ENCODE results near the gene NFIC. TPM values are rescaled to one million over a fixed set of nuclear protein-coding genes. Genes with fewer than 3 reads are reported as not detected.
"Not testable (repeated sequence)": the region's sequence is repeated elsewhere in the genome, so short reads cannot be mapped to it uniquely, and the experiment has no call there.

The NFIC gene
- total RNA-seq, 1 experiment from 2014 or later = 5.8 TPM

- in situ Hi-C loops (cut with HindIII; ENCODE audit: low pct_unique_long_range_greater_than_20kb, low sequenced_read_pairs) = no loop called here
- no peak for DNase-seq (ENCODE audit: low read depth, low spot score)
Observed at GRCh38 chr19:3381701-3382372, 15.5 kb downstream of the NFIC start.

- no peak for DNase-seq (ENCODE audit: low read depth, low spot score)
- in situ Hi-C loops (cut with HindIII; ENCODE audit: low pct_unique_long_range_greater_than_20kb, low sequenced_read_pairs) = no loop called here
Observed at GRCh38 chr19:3382460-3383100, 16.2 kb downstream of the NFIC start.

GRCh38 chr19:3383121-3383722 is 16.8 kb downstream of the NFIC start:
- DNase-seq (ENCODE audit: low read depth, low spot score) = no peak
- in situ Hi-C loops (cut with HindIII; ENCODE audit: low pct_unique_long_range_greater_than_20kb, low sequenced_read_pairs) = no loop called here

GRCh38 chr19:3386447-3387234 is 20.3 kb downstream of the NFIC start:
- DNase-seq (ENCODE audit: low read depth, low spot score) = no peak
- in situ Hi-C loops (cut with HindIII; ENCODE audit: low pct_unique_long_range_greater_than_20kb, low sequenced_read_pairs) = no loop called here

- in situ Hi-C loops (cut with HindIII; ENCODE audit: low pct_unique_long_range_greater_than_20kb, low sequenced_read_pairs) = no loop called here
- no peak for DNase-seq (ENCODE audit: low read depth, low spot score)
Observed at GRCh38 chr19:3387645-3388589, 21.5 kb downstream of the NFIC start.

- no peak for DNase-seq (ENCODE audit: low read depth, low spot score)
- in situ Hi-C loops (cut with HindIII; ENCODE audit: low pct_unique_long_range_greater_than_20kb, low sequenced_read_pairs) = no loop called here
Observed at GRCh38 chr19:3389446-3389778, 23.0 kb downstream of the NFIC start.

GRCh38 chr19:3389876-3390371 is 23.5 kb downstream of the NFIC start:
- no peak for DNase-seq (ENCODE audit: low read depth, low spot score)
- in situ Hi-C loops (cut with HindIII; ENCODE audit: low pct_unique_long_range_greater_than_20kb, low sequenced_read_pairs) = no loop called here

- in situ Hi-C loops (cut with HindIII; ENCODE audit: low pct_unique_long_range_greater_than_20kb, low sequenced_read_pairs); DNase-seq (ENCODE audit: low read depth, low spot score): not testable (repeated sequence)
Observed at GRCh38 chr19:3391911-3392310, 25.5 kb downstream of the NFIC start.

GRCh38 chr19:3392480-3392879 is 26.1 kb downstream of the NFIC start:
- in situ Hi-C loops (cut with HindIII; ENCODE audit: low pct_unique_long_range_greater_than_20kb, low sequenced_read_pairs) = no loop called here
- no peak for DNase-seq (ENCODE audit: low read depth, low spot score)

- in situ Hi-C loops (cut with HindIII; ENCODE audit: low pct_unique_long_range_greater_than_20kb, low sequenced_read_pairs) = no loop called here
- no peak for DNase-seq (ENCODE audit: low read depth, low spot score)
Observed at GRCh38 chr19:3396881-3397265, 30.5 kb downstream of the NFIC start.

- peak; percentile 84 for DNase-seq (ENCODE audit: low read depth, low spot score)
- in situ Hi-C loops (cut with HindIII; ENCODE audit: low pct_unique_long_range_greater_than_20kb, low sequenced_read_pairs) = no loop called here
Observed at GRCh38 chr19:3397266-3398022, 31.1 kb downstream of the NFIC start.

GRCh38 chr19:3398114-3398899 is 31.9 kb downstream of the NFIC start:
- no peak for DNase-seq (ENCODE audit: low read depth, low spot score)
- in situ Hi-C loops (cut with HindIII; ENCODE audit: low pct_unique_long_range_greater_than_20kb, low sequenced_read_pairs) = no loop called here

GRCh38 chr19:3398900-3399278 is 32.5 kb downstream of the NFIC start:
- in situ Hi-C loops (cut with HindIII; ENCODE audit: low pct_unique_long_range_greater_than_20kb, low sequenced_read_pairs) = no loop called here
- no peak for DNase-seq (ENCODE audit: low read depth, low spot score)

- in situ Hi-C loops (cut with HindIII; ENCODE audit: low pct_unique_long_range_greater_than_20kb, low sequenced_read_pairs); DNase-seq (ENCODE audit: low read depth, low spot score): not testable (repeated sequence)
Observed at GRCh38 chr19:3399311-3399710, 32.9 kb downstream of the NFIC start.

GRCh38 chr19:3401004-3401768 is 34.8 kb downstream of the NFIC start:
- in situ Hi-C loops (cut with HindIII; ENCODE audit: low pct_unique_long_range_greater_than_20kb, low sequenced_read_pairs) = no loop called here
- no peak for DNase-seq (ENCODE audit: low read depth, low spot score)

Data from SK-MEL-5 (cell line).